ENCODE data around the gene TRIO. TPM values are rescaled to one million over a fixed set of nuclear protein-coding genes. Genes with fewer than 3 reads are reported as not detected.

TRIO gene
- total and polyA plus RNA-seq, 2 of the 8 experiments (the other 6 are each of a cell fraction or from before 2014, with no cell fraction given) = 35.1 to 69.1 TPM

- peaks cover 9 to 11% of the 10 kb centered on the region in 2 experiments for H4K20me1 ChIP-seq (replicated peaks in 1 of 2; ENCODE audit: control insufficient read depth in 1 of 2, insufficient read depth in 2 of 2, low read length in 2 of 2)
- H3K79me2 ChIP-seq (ENCODE audit: control insufficient read depth in 1 of 2, insufficient read depth in 2 of 2, low read length in 2 of 2) = peaks cover 0 to 99% of the 10 kb centered on the region in 2 experiments; a peak in 3 of 4 replicates
- H2BK20ac ChIP-seq (ENCODE audit: low read length) = no peak overlapping the region
- H2AFZ ChIP-seq (ENCODE audit: low read length) = no peak overlapping the region
- DNase-seq (ENCODE audit: low read depth in 1 of 2, low spot score in 2 of 2) (no peak), FAIRE-seq (no peak)
- H3K4ac ChIP-seq (replicated peaks; ENCODE audit: insufficient read length, low read depth, low read length) = no peak overlapping the region
- H3K79me1 ChIP-seq (ENCODE audit: low read depth, low read length) = peaks cover 5% of the 10 kb centered on the region
- H3K4me3 ChIP-seq (ENCODE audit: extremely low read depth in 1 of 4, insufficient read depth in 2 of 4, low read depth in 3 of 4, low read length in 4 of 4) = no peak overlapping the region
- H3K14ac ChIP-seq (ENCODE audit: insufficient read length) = no peak overlapping the region
- no peak overlapping the region for H2BK12ac ChIP-seq (ENCODE audit: low read depth, low read length)
- H4K91ac ChIP-seq (replicated peaks; ENCODE audit: insufficient read length, low read length) = no peak overlapping the region
- ChIA-PET POLR2A (ENCODE audit: partially characterized antibody) (no interaction called here), CTCF (ENCODE audit: partially characterized antibody) (interaction anchor here (2.2 kb wide), 1 partner anchor 52 kb away, joined by 6 read pairs; no protein-coding TSS in a partner anchor)
- no peak overlapping the region for H2BK15ac ChIP-seq (ENCODE audit: low read length)
- H3K4me1 ChIP-seq (replicated peaks in 1 of 4; ENCODE audit: control insufficient read depth in 3 of 4, insufficient read depth in 4 of 4, low read length in 3 of 4) = peaks cover 0 to 10% (median 3%) of the 10 kb centered on the region in 4 experiments; a peak in 4 of 7 replicates
- H3K27ac ChIP-seq (ENCODE audit: low read depth, low read length) = no peak overlapping the region
- no peak overlapping the region for H3K9ac ChIP-seq (replicated peaks in 1 of 4; ENCODE audit: extremely low read depth in 1 of 4, low read depth in 3 of 4, low read length in 3 of 4)
- 86% methylated on average over 11 of the region's 11 CpGs; no CpG with 5 or more reads in 1 of the 2 experiments for WGBS, 2 experiments (ENCODE audit: extremely low coverage in 1 of 2, insufficient coverage in 1 of 2, insufficient read length in 1 of 2, insufficient replicate concordance in 2 of 2, low coverage in 1 of 2, low lambda C conversion rate in 2 of 2, missing lambda C conversion rate in 1 of 2)
- no peaks in the 10 kb centered on the region for H3K9me3 ChIP-seq (ENCODE audit: insufficient read depth in 2 of 2, low read depth in 1 of 2, low read length in 1 of 2)
- H4K8ac ChIP-seq (ENCODE audit: extremely low read depth, insufficient read depth, low read length) = no peak overlapping the region
- no peak overlapping the region for H4K5ac ChIP-seq (ENCODE audit: insufficient read length, low read depth, low read length)
- no peaks in the 10 kb centered on the region for H3K27me3 ChIP-seq (replicated peaks in 1 of 4; ENCODE audit: control insufficient read depth in 3 of 4, extremely low read depth in 1 of 4, insufficient read depth in 3 of 4, low read length in 3 of 4)
- no peak overlapping the region for H2BK120ac ChIP-seq (replicated peaks; ENCODE audit: low read depth, low read length)
- H2BK5ac ChIP-seq (ENCODE audit: low read depth, low read length) = no peak overlapping the region
- no peak overlapping the region for H3K56ac ChIP-seq (replicated peaks; ENCODE audit: insufficient read length, low read depth, low read length)
- no peak overlapping the region for H3K4me2 ChIP-seq (ENCODE audit: insufficient read depth in 1 of 2, low read depth in 2 of 2, low read length in 2 of 2)
- H2AK5ac ChIP-seq (ENCODE audit: low read depth, low read length) = no peak overlapping the region
- H3K23ac ChIP-seq (ENCODE audit: insufficient read length) = no peak overlapping the region
- no peaks in the 10 kb centered on the region; the same call in 1 of the 2 replicates for H3K23me2 ChIP-seq (ENCODE audit: low read depth, low read length)
- H3K36me3 ChIP-seq (ENCODE audit: control insufficient read depth in 2 of 4, insufficient read depth in 4 of 4, low read length in 3 of 4) = no peaks in the 10 kb centered on the region
- no peak overlapping the region for H3K18ac ChIP-seq (ENCODE audit: extremely low read depth, low read length)
- TF ChIP-seq RNF2 (IDR thresholded peaks at IDR 0.05; ENCODE audit: borderline replicate concordance, low read depth, low read length, missing control alignments, poor library complexity, severe bottlenecking) = no peak
- no peak for TF ChIP-seq GTF2F1 (IDR thresholded peaks at IDR 0.05; ENCODE audit: borderline replicate concordance, low read depth, low read length)
- no peak for TF ChIP-seq KDM5A (IDR thresholded peaks at IDR 0.05; ENCODE audit: low read length)
- TF ChIP-seq MAX (IDR thresholded peaks at IDR 0.05) = no peak
- TF ChIP-seq FOSL1 (IDR thresholded peaks at IDR 0.05; ENCODE audit: insufficient read depth, low read depth, low read length) = no peak
- TF ChIP-seq SIX5 (IDR thresholded peaks at IDR 0.05; ENCODE audit: low read depth, low read length) = no peak
- no peak for TF ChIP-seq POU5F1 (IDR thresholded peaks at IDR 0.05; ENCODE audit: low read depth, low read length)
- TF ChIP-seq RFX5 (IDR thresholded peaks at IDR 0.05; ENCODE audit: borderline replicate concordance, low read depth, low read length) = no peak
- TF ChIP-seq TBP (IDR thresholded peaks at IDR 0.05; ENCODE audit: low read depth, low read length) = no peak
- TF ChIP-seq CBX5 (IDR thresholded peaks at IDR 0.05; ENCODE audit: low read depth, low read length) = no peak
- TF ChIP-seq EZH2 (IDR thresholded peaks at IDR 0.05; ENCODE audit: low read depth, low read length, severe bottlenecking) = no peak
- TF ChIP-seq POLR2A (IDR thresholded peaks at IDR 0.05; ENCODE audit: control extremely low read depth in 1 of 2, low read depth in 2 of 2, low read length in 2 of 2) = no peak
Observed at GRCh38 chr5:14206028-14206725, 63.0 kb downstream of the TRIO start.
